HG03442 (cell line): ENCODE results near the gene SRPK3.

Experiments
- ATAC-seq: cut with Tn5 transposase; IDR thresholded peaks from one replicate; pipeline ENCODE4 v1.9.1; 2021; ENCODE audit warnings: mild to moderate bottlenecking, moderate library complexity; ENCODE audit not compliant: unreplicated experiment

SRPK3 gene

DNA sequence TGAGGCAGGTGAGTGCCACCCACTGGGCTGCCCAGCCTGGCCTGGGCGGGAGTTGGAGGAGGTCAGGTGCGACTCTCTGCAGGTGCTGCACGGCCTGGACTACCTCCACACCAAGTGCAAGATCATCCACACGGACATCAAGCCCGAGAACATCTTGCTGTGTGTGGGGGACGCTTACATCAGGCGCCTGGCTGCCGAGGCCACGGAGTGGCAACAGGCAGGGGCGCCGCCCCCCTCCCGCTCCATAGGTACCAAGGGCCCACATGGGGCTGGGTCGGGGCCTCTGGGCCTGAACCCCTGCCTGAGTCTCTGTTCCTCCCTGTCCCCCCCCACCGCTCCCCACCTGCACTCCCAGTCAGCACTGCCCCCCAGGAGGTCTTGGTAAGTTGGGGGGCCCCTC lies 2.0 kb downstream of the SRPK3 start:
- ATAC-seq = no peak

DNA sequence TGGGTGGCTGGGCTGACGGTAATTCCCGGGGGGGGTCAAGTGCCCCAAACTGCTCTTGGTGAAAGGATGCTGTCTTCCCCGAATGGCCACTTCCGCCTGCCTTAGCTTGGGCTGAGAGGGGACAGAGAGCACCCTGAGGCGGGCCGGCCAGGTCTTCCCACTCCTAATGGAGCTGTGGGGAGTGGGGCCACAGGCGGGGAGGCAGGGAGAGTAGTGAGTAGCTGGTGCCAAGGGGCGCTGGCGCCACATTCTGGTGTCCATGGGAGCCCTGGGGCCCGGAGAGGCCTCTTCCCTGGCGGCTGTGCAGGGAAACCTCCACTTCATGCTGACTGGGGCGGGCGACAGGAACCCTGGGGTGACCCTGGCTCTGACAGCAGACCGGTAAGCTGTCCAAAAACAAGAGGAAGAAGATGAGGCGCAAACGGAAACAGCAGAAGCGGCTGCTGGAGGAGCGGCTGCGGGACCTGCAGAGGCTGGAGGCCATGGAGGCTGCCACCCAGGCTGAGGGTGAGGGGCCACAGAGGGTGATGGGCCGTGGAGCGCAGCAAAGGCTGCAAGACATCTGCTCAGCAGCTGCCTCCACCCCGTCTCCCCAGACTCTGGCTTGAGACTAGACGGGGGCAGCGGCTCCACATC lies 2.7 kb downstream of the SRPK3 start:
- ATAC-seq = no peak

DNA sequence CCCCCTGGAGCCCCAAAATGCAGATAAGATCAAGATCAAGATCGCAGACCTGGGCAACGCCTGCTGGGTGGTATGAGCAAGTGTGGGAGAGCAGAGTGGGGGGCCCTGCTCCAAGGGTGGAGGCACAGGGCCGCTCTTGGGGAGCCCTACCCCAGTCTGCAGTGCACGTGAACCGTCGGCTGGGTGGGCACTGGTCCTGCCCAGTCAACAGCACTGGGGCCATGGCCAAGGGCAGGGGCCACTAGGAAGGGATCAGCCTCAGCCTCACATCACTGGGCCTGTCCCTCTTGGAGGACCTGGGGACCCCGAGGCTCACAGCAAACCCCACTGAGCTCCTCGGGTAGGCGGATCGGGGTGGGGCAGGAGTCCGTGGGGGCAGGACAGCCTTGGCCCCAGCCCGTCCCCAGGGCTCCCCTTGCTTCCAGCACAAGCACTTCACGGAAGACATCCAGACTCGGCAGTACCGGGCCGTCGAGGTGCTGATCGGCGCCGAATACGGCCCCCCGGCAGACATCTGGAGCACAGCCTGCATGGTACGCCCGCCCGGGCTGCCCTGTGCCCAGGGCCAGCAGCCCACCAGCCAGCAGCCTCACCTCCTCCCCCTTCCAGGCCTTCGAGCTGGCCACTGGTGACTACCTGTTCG lies 3.6 kb downstream of the SRPK3 start:
- no peak for ATAC-seq

DNA sequence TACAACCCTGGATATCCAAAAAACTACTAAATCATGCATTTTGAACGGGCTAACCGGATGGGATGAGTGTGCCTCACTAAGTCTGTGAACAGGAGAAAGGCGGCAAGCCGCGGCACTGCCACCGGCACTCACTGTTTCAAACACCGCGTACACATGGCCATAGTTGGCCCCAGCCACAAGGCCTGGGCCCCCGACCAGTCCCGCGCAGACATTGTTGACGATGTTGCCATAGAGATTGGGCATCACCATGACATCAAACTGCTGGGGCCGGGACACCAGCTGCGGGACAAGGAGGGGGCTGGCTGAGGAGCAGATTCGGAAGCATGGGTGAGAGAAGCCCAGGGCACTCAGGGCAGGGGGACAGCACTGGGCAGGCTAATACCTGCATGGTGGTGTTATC lies 5.8 kb downstream of the SRPK3 start:
- ATAC-seq = no peak

DNA sequence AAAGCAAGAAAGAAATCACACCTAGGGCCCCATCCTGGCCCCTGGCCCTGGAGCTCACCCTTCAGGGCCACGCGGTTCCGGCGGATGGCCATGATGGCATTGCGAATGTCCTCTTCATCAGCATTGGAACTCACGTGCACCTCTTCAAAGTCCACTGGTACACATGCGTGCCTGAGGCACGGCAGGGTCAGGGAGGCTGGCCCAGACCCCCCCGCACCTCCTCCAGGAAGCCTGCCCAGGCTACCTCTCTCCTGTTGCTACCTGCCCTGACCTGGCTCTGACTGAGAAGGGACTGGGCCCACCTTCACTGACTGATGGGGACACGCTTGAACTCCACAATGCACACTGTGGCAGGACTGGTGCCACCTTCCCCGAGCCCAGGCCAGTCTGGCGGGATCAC lies 8.8 kb downstream of the SRPK3 start:
- ATAC-seq = no peak

DNA sequence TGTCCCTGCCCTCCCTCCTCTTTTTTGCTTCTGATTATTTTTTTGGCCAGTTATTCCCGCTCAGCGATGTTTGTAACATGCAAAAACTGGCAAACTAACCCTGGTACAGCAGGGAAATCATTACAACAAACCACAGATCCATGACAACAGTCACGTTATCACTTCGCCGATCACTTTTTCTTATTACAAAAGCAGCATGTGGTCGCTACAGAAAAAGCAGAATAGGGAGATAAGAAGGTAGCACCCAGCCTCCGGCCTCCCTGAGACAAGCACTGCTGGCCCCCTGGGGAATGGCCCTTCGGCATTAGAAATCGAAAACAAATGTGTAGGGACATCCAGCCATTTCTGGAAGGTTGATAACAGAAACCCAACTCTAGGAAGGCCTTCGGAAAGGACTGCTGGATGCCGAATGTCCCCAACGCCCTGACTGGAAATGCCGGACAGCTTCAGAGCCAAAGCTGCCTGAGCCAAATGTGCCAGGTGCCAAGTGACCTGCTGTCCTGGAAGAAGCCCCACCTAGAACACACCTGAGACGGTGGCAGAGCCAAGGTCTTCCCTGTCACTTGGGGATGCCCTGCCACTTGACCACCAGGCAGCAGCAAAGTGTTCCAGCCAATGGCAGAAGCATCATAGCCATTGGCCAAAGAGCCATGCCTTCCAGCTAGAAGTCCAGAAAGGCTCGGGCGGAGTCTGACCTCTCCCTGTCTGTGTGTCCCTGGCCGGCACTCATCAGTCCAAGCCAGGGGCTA lies 10.4 kb downstream of the SRPK3 start:
- no peak for ATAC-seq

DNA sequence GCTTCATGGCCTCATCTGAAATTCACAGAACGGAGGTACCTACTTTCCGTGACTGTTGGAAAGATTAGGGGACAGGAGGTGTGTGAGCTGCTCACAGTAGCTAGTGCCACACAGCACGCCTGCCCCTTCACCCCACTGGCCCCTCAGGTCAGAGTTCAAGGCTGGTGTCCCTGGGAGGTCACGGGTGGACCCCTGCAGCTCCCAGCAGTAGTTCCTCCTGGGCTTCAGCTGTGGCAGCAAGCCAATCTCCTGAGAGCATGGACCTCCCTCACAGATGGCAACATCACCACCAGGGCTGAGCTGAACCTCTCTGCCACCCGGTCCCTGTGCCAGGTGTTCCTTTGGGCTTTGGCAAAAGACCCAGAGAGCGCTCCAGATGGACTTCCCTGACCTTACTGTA lies 11.5 kb downstream of the SRPK3 start:
- ATAC-seq = no peak

DNA sequence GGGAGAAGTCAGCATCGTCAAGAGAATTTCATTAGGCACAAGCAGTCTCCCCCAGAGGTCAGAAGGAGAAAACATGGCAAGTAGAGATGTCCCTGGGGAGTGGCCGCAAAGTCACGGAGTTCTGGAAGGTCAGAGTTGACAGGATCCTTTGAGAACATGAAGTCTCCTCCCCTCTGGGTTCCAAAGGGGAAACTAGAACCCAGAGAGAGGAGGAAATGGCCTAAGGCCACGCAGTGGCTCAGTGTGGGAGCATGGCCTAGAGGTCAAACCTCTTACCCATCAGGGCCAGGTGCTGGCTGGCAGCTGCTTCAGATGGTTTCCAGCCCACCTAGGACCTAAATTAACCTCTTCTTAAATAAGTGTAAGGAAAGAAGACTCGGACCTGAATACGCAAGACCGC lies 12.4 kb downstream of the SRPK3 start:
- ATAC-seq = no peak

DNA sequence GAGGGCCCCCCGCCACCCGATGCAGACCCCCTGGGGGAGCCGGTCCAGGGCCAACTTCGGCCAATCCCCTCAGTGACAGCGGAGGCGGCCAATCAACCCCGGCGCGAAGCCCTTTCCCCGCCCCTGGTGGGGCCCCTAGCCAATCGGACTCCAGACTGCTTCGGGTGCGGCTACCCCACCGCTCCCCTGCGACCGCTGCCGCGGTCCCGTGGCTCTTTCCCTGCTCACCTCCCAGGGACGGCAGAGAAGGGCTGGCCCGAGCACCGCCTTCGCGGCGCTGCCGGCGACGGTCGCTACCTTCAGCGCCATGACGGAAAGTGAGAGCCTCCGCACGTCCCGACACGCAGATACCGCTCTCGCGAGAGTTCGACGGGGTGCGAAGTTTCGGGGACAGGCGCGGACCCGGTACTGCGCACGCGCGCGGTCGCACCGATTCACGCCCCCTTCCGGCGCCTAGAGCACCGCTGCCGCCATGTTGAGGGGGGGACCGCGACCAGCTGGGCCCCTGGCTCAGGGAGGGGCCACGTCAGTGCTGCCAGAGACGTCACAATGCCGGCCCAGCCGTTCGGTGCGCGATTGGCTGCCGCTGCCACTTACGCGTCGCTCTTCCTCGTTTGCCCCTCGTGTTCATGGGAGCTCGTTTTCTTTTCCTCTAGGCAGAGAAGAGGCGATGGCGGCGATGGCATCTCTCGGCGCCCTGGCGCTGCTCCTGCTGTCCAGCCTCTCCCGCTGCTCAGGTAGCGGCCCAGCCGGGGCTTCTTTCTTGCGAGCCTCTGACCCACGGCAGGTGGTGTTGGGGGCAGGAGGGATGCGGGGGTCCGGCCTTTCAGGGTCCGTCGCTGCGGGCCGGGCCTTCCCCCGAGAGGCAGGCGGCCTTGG lies 13.4 kb downstream of the SRPK3 start, which contains the start of the genes IDH3G and SSR4:
IDH3G (minus strand) TSS at position 358 of the 879 bp plus-strand sequence; CDS start at position 309, 49 bp downstream.
SSR4 (plus strand) TSS at position 651 of the 879 bp plus-strand sequence; CDS start at position 671, 20 bp downstream.
- ATAC-seq = peak; percentile 91

DNA sequence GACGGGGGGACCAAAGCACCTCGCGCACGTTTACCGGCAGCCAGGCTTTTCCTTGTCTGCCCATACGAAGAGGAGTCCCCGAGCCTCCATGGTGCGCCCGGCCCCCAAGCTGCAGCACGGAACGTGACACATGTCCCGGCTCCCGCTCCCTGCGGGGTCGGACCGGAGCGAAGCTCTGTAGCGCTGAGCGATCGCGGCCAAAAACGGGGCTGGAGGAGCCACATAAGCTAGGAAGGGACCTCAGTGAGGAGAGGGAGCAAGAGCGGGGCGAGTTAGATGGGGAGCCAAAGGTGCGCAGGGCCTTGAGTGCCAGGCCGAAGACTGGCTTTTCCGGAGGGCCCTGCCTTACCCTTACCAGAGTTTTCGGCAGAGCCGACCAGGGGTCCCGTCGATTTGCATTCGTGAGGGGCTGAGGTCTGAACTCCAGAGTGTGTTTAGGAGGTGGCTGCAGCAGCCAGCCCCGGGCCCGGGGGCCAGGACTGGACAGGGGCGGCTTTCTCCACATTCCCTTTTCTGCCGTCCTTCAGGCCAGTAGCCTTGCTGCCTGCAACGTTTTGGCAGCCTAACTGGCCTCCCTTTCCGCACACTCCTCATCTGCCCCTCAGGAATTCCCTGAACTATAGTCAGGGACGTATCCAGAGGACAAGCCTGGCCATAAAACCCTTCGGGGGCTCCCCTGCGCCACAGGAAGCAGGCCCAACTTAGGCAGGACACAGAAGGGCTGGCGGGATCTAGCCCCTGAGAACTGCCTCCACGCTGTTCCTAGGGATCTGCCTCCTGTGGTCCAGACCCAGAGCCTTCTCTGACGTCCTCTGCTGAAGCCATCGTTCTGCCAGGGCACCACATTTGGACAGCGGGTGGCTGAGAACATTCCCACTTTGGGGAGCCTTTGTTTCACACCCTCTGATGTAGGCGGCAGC lies 14.3 kb downstream of the SRPK3 start:
- ATAC-seq = no peak

DNA sequence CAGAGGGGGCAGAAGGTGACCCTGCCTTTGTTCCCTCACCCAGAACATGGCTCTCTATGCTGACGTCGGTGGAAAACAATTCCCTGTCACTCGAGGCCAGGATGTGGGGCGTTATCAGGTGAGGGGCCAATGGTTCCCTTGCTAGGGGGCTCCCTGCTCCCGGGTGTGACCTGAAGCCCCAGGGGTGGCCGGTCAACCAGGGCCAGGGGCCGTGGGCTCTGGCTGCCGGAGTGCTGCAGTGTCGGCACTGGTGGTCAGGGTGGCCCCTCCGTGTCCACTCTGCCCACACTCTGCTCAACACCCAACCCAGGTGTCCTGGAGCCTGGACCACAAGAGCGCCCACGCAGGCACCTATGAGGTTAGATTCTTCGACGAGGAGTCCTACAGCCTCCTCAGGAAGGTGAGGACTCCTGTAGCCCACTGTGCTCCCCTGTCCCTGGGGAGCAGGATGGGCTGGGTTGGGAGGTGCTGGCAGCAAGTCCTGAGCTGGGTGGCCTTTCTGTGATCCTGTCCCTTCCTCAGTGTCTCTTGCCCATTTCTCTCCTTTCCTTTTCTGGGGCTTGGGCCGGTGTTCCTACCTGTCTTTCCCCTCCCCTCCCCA lies 16.7 kb downstream of the SRPK3 start:
- ATAC-seq = no peak

DNA sequence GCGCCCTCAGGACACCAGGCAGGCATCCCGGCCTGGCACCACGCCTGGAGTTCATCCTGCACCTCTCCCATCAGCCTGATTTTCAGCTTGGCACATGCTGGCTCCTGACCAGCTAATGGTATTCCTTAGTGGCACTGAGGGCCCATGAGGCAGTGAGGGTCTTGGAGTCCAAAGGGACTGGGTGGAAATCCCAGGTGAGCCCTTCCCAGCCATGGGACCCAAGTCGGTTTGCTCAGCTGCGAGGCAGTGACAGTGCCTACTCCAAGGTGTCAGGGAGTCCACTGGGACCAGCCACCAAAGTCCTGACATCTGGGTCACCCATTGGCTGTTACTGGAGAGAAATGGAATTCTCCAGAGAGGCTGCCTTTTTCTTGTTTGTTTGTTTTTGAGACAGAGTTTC lies 18.5 kb downstream of the SRPK3 start:
- ATAC-seq = no peak

DNA sequence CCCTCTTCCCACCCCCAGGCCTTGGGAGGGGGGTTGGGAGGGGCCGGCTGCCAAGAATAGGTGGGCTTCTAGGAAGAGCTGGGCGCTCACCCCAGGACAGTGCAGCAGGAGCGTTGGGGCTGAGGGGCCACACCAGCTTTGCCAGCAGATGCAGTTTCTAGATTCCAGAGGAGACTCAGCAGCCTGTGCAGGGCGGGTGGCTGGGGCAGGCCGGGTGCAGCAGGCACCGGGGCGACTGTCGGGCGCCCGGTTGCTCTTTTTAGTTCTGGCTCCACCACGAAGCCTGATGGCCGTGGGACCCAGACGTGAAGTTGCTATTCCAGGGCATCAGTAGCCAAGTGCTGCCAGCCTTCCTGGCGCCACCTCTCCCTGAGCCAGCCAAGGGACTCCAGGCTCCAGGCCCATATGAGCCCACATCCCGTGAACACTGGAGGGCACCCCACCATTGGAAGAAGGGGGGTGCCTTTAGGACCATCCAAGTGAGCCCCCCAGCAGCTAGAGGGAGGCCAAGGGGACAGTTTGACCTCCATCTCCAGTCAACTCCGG lies 19.4 kb downstream of the SRPK3 start:
- ATAC-seq = no peak

DNA sequence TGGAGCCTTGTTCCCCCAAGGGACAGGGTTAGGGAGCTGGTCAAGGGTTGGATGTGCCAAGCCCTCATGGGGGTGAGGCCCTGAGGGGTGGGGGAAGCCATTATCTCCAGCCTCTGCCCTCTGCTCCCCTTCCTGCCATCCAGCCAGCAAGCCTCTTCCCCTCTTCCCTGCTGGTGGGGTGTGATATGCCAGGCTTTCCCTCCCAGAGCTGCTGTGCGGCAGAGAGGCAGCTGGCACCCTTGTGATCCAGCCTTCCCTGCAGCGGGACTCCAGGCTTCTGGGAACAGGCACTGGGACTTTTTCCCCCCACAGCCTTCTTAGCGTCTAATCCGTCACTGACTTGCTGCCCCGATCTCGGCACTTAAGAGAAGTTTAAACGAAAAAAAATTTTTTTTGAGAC lies 19.9 kb downstream of the SRPK3 start:
- ATAC-seq = no peak

DNA sequence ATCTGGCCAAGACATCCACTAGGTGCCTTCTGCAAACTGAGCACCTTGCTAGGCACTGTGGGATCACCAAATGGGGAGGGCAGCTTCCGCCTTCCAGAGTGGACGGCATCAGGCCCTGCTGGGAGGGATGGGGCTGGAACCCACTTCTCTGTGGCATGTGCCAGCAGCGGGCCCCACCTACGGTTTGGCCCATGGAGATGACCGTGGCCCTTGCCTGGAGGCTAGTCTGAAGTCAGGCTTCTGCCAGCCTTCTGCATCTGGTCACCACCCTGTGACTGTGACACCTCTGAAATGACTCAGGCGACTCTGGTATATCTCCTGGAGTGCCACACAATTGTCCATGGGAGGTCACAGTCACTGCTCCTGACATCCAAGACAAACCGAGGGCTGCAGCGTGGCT lies 20.8 kb downstream of the SRPK3 start:
- ATAC-seq = no peak

DNA sequence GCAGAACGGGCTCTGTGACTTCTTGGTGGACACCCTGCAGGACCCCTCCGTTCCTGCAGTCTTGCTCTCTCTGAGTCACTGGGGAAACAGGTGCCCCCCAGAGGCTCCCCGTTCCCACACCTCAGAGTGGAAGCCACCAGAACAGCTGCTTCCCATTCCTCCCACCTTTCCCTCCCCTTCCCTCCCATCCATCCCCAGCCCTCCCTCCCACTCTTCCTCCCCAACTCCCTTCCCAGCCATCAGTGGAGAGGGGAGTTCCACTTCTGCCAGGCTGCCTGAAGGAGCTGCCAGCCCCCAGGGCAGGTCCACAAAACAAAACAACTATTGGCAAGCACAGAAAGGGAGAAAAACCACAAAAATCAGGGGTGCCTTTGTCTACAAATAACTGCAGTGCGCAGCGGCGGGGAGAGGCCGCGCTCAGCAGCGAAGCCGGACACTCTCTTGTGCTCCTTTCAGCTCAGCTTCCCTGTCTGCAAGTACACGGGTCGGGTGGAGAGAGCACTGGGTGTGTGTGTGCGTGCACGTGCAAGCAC lies 21.7 kb downstream of the SRPK3 start:
- ATAC-seq = no peak

DNA sequence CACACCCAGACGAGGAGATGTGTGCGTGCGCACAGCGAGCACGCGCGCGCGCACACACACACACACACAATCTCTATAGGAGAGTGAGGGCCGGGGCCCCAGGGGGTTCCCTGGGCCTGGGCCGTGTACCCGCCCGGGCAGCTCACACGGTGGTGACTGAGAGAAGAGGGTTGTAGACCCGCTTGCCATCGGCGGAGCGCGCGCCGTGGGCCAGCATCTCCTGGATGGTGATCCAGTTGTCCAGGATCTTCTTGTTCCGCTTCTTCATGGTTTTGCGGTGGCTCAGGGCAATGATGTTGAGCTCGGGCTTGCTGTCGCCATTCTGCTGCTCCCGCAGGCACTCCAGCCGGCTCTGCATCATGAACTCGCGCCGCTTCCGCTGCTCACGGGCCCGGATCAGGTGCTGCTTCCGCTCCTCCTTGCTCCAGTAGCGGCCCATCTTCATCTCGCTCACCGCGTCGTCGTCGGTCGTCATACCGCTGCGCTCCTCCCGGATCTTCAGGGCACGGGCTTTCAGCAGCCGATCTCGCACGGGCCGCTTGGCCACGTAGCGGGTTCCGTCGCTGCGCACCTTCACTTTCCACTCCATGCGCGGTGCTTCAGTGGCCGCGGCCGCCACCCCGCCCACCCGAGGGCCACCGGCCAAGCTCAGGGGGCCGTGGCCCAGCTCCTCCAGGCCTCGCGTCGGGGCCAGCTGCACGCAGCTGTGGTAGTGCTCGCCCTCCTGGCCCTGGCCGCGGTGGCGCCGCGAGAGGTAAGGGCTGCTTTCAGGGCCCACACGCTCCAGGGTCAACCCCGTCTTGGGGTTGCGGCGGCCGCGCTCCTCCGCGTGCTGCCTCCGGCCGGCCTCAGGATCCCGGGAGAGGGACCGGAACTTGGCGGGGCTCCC lies 22.6 kb downstream of the SRPK3 start:
- ATAC-seq = no peak

DNA sequence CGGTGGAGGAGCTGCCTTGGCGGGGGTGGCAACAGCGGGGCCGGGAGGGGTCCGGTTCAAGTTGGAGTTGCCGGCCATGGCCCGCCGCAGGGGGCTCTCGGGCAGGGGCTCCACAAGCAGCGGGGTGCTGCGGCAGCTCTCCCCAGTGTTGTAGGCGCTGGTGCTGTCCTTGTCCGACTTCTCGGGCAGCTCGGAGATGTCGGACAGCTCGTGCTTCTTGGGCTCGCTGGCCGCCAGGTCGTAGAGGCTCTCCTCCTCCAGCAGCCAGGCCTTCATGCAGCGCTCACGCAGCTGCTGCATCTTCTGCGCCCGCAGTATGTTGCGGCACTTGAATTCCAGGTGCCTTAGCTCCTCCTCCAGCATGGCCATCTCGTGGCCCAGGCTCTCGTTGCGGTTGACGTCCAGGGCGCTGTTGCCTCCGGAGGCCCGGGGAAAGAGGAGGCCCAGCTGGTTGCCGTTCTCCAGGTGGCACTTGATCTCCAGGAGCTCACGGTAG lies 23.3 kb downstream of the SRPK3 start:
- ATAC-seq = no peak
